WTC11 (cell line): ENCODE measurements around the gene PGAP3. TPM values are rescaled to one million over a fixed set of nuclear protein-coding genes. Genes with fewer than 3 reads are reported as not detected.
A peak's percentile ranks its signal among the peaks of the same experiment; 100 is the strongest.

ENCODE experiments used
- ATAC-seq: fragments of 200-7000 bp; cut with Tn5 transposase; 2 replicates; pipeline ENCODE4 v1.10.0; 2021; ENCODE audit warnings: mild to moderate bottlenecking, moderate library complexity
- CTCF ChIA-PET: fragments of 300-600 bp; sonication (Branson Sonifier 250); formaldehyde crosslinking; loops from one replicate; lab custom pipeline; 2021; ENCODE audit warnings: antibody characterized with exemption; lab: Charles Lee
- POLR2A ChIA-PET: fragments of 350-600 bp; sonication (Branson Sonifier 250); formaldehyde crosslinking; loops from one replicate; lab custom pipeline; 2021; ENCODE audit warnings: antibody characterized with exemption; lab: Charles Lee
- DNase-seq: peaks from one replicate; pipeline ENCODE4 v3.0.0; 2021; ENCODE audit warnings: low spot score
- H3K27ac Mint-ChIP-seq: 2 replicates; pipeline ENCODE4 v1.8.0; 2021; ENCODE audit warnings: mixed read lengths
- H3K27me3 Mint-ChIP-seq: 2 replicates; pipeline ENCODE4 v1.8.0; 2021; ENCODE audit warnings: low read depth, mild to moderate bottlenecking, moderate library complexity, mixed read lengths
- H3K36me3 Mint-ChIP-seq: 2 replicates; pipeline ENCODE4 v1.8.0; 2021; ENCODE audit warnings: mixed read lengths
- H3K4me1 Mint-ChIP-seq: 2 replicates; pipeline ENCODE4 v1.8.0; 2022; ENCODE audit warnings: mixed read lengths
- H3K4me3 Mint-ChIP-seq: 2 replicates; pipeline ENCODE4 v1.8.0; 2021; ENCODE audit warnings: mild to moderate bottlenecking, moderate library complexity, mixed read lengths
- H3K9me3 Mint-ChIP-seq: 2 replicates; pipeline ENCODE4 v1.8.0; 2021; ENCODE audit warnings: mixed read lengths
- FOXJ3 ChIP-seq: sonication (generic); formaldehyde crosslinking; IDR thresholded peaks from 2 replicates; pipeline ENCODE4 v1.9.0; 2021; ENCODE audit warnings: missing genetic modification reagents, mild to moderate bottlenecking, borderline replicate concordance
- GTF2I ChIP-seq: fragments of 250-450 bp; sonication (Bioruptor Pico); conservative IDR thresholded peaks from 2 replicates; pipeline ENCODE4 v1.4.0; 2021; ENCODE audit warnings: mild to moderate bottlenecking
- NFATC4 ChIP-seq: fragments of 250-450 bp; sonication (Bioruptor Pico); IDR thresholded peaks from 2 replicates; pipeline ENCODE4 v1.9.0; 2021; ENCODE audit warnings: mild to moderate bottlenecking
- NR1H2 ChIP-seq: sonication (generic); formaldehyde crosslinking; IDR thresholded peaks from 2 replicates; pipeline ENCODE4 v1.9.0; 2021; ENCODE audit warnings: mild to moderate bottlenecking, moderate library complexity, missing genetic modification reagents
- OVOL2 ChIP-seq: fragments of 250-450 bp; sonication (Bioruptor Pico); IDR thresholded peaks from 2 replicates; pipeline ENCODE4 v1.9.0; 2021; ENCODE audit warnings: mild to moderate bottlenecking, borderline replicate concordance
- RELA ChIP-seq: sonication (generic); formaldehyde crosslinking; IDR thresholded peaks from 2 replicates; pipeline ENCODE4 v1.8.1; 2022; ENCODE audit warnings: missing genetic modification reagents, mild to moderate bottlenecking, borderline replicate concordance
- RORB ChIP-seq: fragments of 250-450 bp; sonication (Bioruptor Pico); IDR thresholded peaks from 2 replicates; pipeline ENCODE4 v1.9.0; 2021; ENCODE audit warnings: mild to moderate bottlenecking
- TCF7 ChIP-seq: sonication (generic); formaldehyde crosslinking; IDR thresholded peaks from 2 replicates; pipeline ENCODE4 v1.8.0; 2022; ENCODE audit warnings: mild to moderate bottlenecking, low read depth, missing genetic modification reagents, moderate library complexity
- TEAD1 ChIP-seq: sonication (generic); formaldehyde crosslinking; IDR thresholded peaks from 2 replicates; pipeline ENCODE4 v1.8.0; 2022; ENCODE audit warnings: mild to moderate bottlenecking, missing genetic modification reagents
- ZNF219 ChIP-seq: sonication (generic); formaldehyde crosslinking; IDR thresholded peaks from 2 replicates; pipeline ENCODE4 v1.8.0; 2023; ENCODE audit warnings: missing genetic modification reagents, mild to moderate bottlenecking, borderline replicate concordance
- ZNF423 ChIP-seq: fragments of 250-450 bp; sonication (Bioruptor Pico); IDR thresholded peaks from 2 replicates; pipeline ENCODE4 v2.1.2; 2022; ENCODE audit warnings: mild to moderate bottlenecking, moderate library complexity
- total RNA-seq: library from RNA; stranded (reverse); gene quantifications from 3 replicates; pipeline ENCODE4 v1.2.3, GENCODE V29; 2021
- TF ChIP-seq, protein P1 (sequence below): sonication (generic); formaldehyde crosslinking; IDR thresholded peaks from 2 replicates; pipeline ENCODE4 v1.8.1; 2023; ENCODE audit warnings: mild to moderate bottlenecking, missing genetic modification reagents, moderate library complexity
- TF ChIP-seq, protein P2 (sequence below): sonication (generic); formaldehyde crosslinking; IDR thresholded peaks from 2 replicates; pipeline ENCODE4 v1.8.0; 2022; ENCODE audit warnings: mild to moderate bottlenecking, missing genetic modification reagents
- TF ChIP-seq, protein P3 (sequence below): fragments of 200-600 bp; IDR thresholded peaks from 2 replicates; pipeline ENCODE4 v1.8.0; 2022; ENCODE audit warnings: antibody characterized with exemption
- TF ChIP-seq, protein P4 (sequence below): sonication (generic); formaldehyde crosslinking; conservative IDR thresholded peaks from 2 replicates; pipeline ENCODE4 v1.8.1; 2023; ENCODE audit warnings: mild to moderate bottlenecking, low read depth, missing genetic modification reagents, moderate library complexity
- TF ChIP-seq, protein P5 (sequence below): sonication (generic); formaldehyde crosslinking; IDR thresholded peaks from 2 replicates; pipeline ENCODE4 v1.8.0; 2023; ENCODE audit warnings: missing genetic modification reagents

Gene PGAP3
- total RNA-seq, 1 experiment from 2014 or later = 24.9 TPM

DNA sequence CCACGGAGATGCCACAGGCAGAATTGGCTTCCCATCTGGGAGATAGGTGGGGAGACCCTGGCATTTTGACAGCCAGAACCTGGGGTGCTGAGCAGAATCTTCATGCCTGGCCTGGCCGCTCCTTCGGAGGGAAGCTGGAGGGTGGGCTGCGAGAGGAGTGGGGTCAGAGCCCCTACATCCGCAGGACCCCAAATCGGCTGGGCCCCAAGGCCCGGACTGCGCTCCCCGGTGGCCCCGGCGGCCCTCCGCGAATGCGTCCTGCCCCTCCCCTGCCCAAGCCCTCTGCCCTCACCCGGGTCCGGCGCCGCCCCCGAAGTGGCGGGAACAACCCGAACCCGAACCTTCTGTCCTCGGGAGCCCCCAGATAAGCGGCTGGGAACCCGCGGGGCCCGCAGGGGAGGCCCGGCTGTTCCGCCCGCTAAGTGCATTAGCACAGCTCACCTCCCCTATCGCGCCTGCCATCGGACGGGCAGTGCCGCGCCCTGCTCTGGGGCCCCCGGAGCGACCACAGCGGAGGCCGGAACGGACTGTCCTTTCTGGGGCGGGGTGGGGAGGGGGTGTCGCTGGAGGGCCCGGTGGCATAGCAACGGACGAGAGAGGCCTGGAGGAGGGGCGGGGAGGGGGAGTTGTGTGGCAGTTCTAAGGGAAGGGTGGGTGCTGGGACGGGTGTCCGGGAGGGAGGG, 20.5 kb downstream of the PGAP3 start:
- H3K27me3 Mint-ChIP-seq = peaks cover 47% of the 10 kb centered on the region
- H3K9me3 Mint-ChIP-seq = no peaks in the 10 kb centered on the region
- H3K27ac Mint-ChIP-seq = no peak overlapping the region
- no peaks in the 10 kb centered on the region for H3K36me3 Mint-ChIP-seq
- CTCF ChIA-PET = interaction anchor here (0.7 to 18.0 kb wide), 9 partner anchors 11 to 346 kb away, joined by 3 to 876 read pairs (median 4); partner anchors contain the start of genes ERBB2, MIEN1 and PPP1R1B
- peaks cover 56% of the 10 kb centered on the region for H3K4me1 Mint-ChIP-seq
- DNase-seq = peak; percentile 25
- TF ChIP-seq GTF2I (CRISPR knock-in tag) (no peak), RELA (0 out of 2 replicates have a peak, but pooled peaks have one; percentile 14), OVOL2 (CRISPR knock-in tag) (no peak), TEAD1 (CRISPR knock-in tag) (no peak), RORB (CRISPR knock-in tag) (no peak), NFATC4 (CRISPR knock-in tag) (no peak), ZNF423 (peak; percentile 45), NR1H2 (CRISPR knock-in tag) (no peak)
- TF ChIP-seq, protein P1, sequence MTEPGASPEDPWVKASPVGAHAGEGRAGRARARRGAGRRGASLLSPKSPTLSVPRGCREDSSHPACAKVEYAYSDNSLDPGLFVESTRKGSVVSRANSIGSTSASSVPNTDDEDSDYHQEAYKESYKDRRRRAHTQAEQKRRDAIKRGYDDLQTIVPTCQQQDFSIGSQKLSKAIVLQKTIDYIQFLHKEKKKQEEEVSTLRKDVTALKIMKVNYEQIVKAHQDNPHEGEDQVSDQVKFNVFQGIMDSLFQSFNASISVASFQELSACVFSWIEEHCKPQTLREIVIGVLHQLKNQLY = no peak
- TF ChIP-seq, protein P2, sequence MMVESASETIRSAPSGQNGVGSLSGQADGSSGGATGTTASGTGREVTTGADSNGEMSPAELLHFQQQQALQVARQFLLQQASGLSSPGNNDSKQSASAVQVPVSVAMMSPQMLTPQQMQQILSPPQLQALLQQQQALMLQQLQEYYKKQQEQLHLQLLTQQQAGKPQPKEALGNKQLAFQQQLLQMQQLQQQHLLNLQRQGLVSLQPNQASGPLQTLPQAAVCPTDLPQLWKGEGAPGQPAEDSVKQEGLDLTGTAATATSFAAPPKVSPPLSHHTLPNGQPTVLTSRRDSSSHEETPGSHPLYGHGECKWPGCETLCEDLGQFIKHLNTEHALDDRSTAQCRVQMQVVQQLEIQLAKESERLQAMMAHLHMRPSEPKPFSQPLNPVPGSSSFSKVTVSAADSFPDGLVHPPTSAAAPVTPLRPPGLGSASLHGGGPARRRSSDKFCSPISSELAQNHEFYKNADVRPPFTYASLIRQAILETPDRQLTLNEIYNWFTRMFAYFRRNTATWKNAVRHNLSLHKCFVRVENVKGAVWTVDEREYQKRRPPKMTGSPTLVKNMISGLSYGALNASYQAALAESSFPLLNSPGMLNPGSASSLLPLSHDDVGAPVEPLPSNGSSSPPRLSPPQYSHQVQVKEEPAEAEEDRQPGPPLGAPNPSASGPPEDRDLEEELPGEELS (CRISPR knock-in tag) = no peak
- TF ChIP-seq, protein P3, sequence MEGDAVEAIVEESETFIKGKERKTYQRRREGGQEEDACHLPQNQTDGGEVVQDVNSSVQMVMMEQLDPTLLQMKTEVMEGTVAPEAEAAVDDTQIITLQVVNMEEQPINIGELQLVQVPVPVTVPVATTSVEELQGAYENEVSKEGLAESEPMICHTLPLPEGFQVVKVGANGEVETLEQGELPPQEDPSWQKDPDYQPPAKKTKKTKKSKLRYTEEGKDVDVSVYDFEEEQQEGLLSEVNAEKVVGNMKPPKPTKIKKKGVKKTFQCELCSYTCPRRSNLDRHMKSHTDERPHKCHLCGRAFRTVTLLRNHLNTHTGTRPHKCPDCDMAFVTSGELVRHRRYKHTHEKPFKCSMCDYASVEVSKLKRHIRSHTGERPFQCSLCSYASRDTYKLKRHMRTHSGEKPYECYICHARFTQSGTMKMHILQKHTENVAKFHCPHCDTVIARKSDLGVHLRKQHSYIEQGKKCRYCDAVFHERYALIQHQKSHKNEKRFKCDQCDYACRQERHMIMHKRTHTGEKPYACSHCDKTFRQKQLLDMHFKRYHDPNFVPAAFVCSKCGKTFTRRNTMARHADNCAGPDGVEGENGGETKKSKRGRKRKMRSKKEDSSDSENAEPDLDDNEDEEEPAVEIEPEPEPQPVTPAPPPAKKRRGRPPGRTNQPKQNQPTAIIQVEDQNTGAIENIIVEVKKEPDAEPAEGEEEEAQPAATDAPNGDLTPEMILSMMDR = no peak
- H3K4me3 Mint-ChIP-seq = peak overlapping the region; percentile 71
- POLR2A ChIA-PET = interaction anchor here (0.9 to 1.1 kb wide), 2 partner anchors 15 to 22 kb away, joined by 3 to 4 read pairs; no protein-coding TSS in a partner anchor
- ATAC-seq = no peak

DNA sequence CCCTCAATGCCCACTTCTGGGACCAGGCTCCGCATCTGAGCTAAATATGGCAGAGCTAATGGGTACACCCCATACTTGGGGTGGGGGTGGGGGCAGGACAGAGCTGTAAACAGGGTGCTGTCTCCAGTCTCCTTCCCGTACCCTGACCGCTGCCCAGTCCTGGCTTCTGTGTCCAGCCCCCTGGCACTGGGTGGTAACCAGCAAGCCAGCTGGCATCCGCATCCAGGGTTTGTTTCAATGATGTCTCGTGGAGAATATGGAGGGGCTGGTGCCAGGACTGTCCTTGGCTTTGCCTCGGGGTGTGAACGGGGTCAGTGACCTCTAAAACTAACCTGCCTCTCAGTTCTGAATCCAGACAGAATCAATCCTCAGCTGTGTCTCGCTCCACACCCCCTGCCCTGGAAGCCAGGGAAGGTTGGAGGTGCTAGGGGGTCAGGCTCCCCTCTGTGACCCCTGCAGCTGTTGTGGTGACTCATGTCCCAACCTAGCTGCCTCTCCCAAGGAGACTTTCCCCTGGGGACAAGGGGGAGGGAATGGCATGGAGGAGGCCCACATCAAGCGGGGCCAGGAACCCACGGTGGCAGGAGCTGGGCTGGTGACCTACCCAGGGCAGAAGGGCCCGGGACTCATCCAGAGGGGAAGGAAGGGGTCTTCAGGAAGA, 21.1 kb downstream of the PGAP3 start:
- peaks cover 44% of the 10 kb centered on the region for H3K27me3 Mint-ChIP-seq
- no peak for ATAC-seq
- TF ChIP-seq FOXJ3 (CRISPR knock-in tag) = no peak
- TF ChIP-seq, protein P4, sequence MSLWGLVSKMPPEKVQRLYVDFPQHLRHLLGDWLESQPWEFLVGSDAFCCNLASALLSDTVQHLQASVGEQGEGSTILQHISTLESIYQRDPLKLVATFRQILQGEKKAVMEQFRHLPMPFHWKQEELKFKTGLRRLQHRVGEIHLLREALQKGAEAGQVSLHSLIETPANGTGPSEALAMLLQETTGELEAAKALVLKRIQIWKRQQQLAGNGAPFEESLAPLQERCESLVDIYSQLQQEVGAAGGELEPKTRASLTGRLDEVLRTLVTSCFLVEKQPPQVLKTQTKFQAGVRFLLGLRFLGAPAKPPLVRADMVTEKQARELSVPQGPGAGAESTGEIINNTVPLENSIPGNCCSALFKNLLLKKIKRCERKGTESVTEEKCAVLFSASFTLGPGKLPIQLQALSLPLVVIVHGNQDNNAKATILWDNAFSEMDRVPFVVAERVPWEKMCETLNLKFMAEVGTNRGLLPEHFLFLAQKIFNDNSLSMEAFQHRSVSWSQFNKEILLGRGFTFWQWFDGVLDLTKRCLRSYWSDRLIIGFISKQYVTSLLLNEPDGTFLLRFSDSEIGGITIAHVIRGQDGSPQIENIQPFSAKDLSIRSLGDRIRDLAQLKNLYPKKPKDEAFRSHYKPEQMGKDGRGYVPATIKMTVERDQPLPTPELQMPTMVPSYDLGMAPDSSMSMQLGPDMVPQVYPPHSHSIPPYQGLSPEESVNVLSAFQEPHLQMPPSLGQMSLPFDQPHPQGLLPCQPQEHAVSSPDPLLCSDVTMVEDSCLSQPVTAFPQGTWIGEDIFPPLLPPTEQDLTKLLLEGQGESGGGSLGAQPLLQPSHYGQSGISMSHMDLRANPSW (CRISPR knock-in tag) = no peak
- TF ChIP-seq, protein P5, sequence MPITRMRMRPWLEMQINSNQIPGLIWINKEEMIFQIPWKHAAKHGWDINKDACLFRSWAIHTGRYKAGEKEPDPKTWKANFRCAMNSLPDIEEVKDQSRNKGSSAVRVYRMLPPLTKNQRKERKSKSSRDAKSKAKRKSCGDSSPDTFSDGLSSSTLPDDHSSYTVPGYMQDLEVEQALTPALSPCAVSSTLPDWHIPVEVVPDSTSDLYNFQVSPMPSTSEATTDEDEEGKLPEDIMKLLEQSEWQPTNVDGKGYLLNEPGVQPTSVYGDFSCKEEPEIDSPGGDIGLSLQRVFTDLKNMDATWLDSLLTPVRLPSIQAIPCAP (CRISPR knock-in tag) = no peak
- TF ChIP-seq ZNF423 = 0 out of 2 replicates have a peak, but pooled peaks have one; percentile 19
- no peak for TF ChIP-seq ZNF219
- no peak for TF ChIP-seq TCF7 (CRISPR knock-in tag)
- TF ChIP-seq, all 79 proteins: peak for 1
- Mint-ChIP-seq H3K36me3 (no peaks in the 10 kb centered on the region), H3K4me3 (peak overlapping the region; percentile 71), H3K27ac (no peak overlapping the region), H3K4me1 (peaks cover 51% of the 10 kb centered on the region), H3K9me3 (no peaks in the 10 kb centered on the region)
- POLR2A ChIA-PET = interaction anchor here (0.7 to 1.1 kb wide), 3 partner anchors 14 to 29 kb away, joined by 3 to 4 read pairs (median 3); no protein-coding TSS in a partner anchor
- DNase-seq = no peak
- CTCF ChIA-PET = interaction anchor here (0.7 to 18.0 kb wide), 14 partner anchors 12 to 119 kb away, joined by 3 to 876 read pairs (median 4); partner anchors contain the start of genes ERBB2, MIEN1 and PPP1R1B
